CD14-positive monocyte (primary cell): Measurements from ENCODE around the gene FHIT. TPM values are rescaled to one million over a fixed set of nuclear protein-coding genes. Genes with fewer than 3 reads are reported as not detected.

Experiments
- DNase-seq, 3 donors: peaks; one replicate each; pipeline ENCODE4 v3.0.0-alpha.2; 2011 to 2022
- H2AFZ ChIP-seq: 2 replicates; pipeline ENCODE4 v1.6.0; 2012; ENCODE audit warnings: mild to moderate bottlenecking, low read depth, low read length, inconsistent platforms; ENCODE audit not compliant: insufficient read depth, poor library complexity, severe bottlenecking
- H3K27ac ChIP-seq, 2 donors: 1 replicate in 1 of 2; 2 replicates in 1 of 2; pipeline ENCODE4 v1.5.1; 2012 to 2013; ENCODE audit warnings: low read length in 2 of 2, control low read depth in 1 of 2, inconsistent platforms in 1 of 2, low read depth in 1 of 2, mild to moderate bottlenecking in 1 of 2
- H3K27me3 ChIP-seq, 2 donors: one replicate each; pipeline versions ENCODE4 v1.6.0 to v1.6.1; 2011 to 2013; ENCODE audit warnings: low read length in 2 of 2; ENCODE audit not compliant: control insufficient read depth in 2 of 2, insufficient read depth in 2 of 2
- H3K36me3 ChIP-seq, 2 donors: replicated peaks in 1 of 2; 1 replicate in 1 of 2; 2 replicates in 1 of 2; pipeline versions ENCODE4 v1.5.1 to v1.6.1; 2012 to 2013; ENCODE audit warnings: low read length in 2 of 2, control low read depth in 1 of 2, inconsistent platforms in 1 of 2, mild to moderate bottlenecking in 1 of 2; ENCODE audit not compliant: insufficient read depth in 2 of 2, control insufficient read depth in 1 of 2
- H3K4me1 ChIP-seq, 2 donors: 1 replicate in 1 of 2; 2 replicates in 1 of 2; pipeline versions ENCODE4 v1.5.1 to v1.6.1; 2012 to 2013; ENCODE audit warnings: low read length in 2 of 2, control low read depth in 1 of 2, inconsistent platforms in 1 of 2, mild to moderate bottlenecking in 1 of 2, moderate library complexity in 1 of 2; ENCODE audit not compliant: insufficient read depth in 2 of 2, control insufficient read depth in 1 of 2
- H3K4me2 ChIP-seq: replicated peaks from 2 replicates; pipeline ENCODE3; 2012; ENCODE audit warnings: low read length, moderate library complexity, mild to moderate bottlenecking; ENCODE audit not compliant: poor library complexity, severe bottlenecking; ENCODE audit errors: extremely low read depth
- H3K4me3 ChIP-seq, 3 experiments: fragments of 200-600 bp in 1 of 3; sonication (generic) in 1 of 3; replicated peaks in 1 of 3; 1 replicate in 2 of 3; 2 replicates in 1 of 3; pipeline ENCODE4 v1.5.1; 2011 to 2013; ENCODE audit warnings: low read length in 3 of 3, mild to moderate bottlenecking in 3 of 3, control low read depth in 2 of 3, low read depth in 2 of 3, inconsistent platforms in 1 of 3, moderate library complexity in 1 of 3
- H3K79me2 ChIP-seq: 2 replicates; pipeline ENCODE4 v1.6.0; 2012; ENCODE audit warnings: mild to moderate bottlenecking, control low read depth, inconsistent platforms, low read length, moderate library complexity; ENCODE audit not compliant: insufficient read depth
- H3K9ac ChIP-seq: 2 replicates; pipeline ENCODE4 v1.6.0; 2017; ENCODE audit warnings: low read length, mild to moderate bottlenecking; ENCODE audit not compliant: insufficient read depth, poor library complexity, severe bottlenecking
- H3K9me3 ChIP-seq, 2 donors: replicated peaks in 1 of 2; 1 replicate in 1 of 2; 2 replicates in 1 of 2; pipeline versions ENCODE4 v1.5.1 to v1.6.1; 2012 to 2013; ENCODE audit warnings: low read length in 2 of 2, control low read depth in 1 of 2; ENCODE audit not compliant: control insufficient read depth in 1 of 2, insufficient read depth in 1 of 2
- H4K20me1 ChIP-seq: 2 replicates; pipeline ENCODE4 v1.6.0; 2012; ENCODE audit warnings: mild to moderate bottlenecking, low read length, control low read depth, moderate library complexity; ENCODE audit not compliant: insufficient read depth
- H3K27ac Mint-ChIP-seq, 7 donors: one replicate each; pipeline ENCODE4 v1.8.0; 2020; ENCODE audit warnings: mild to moderate bottlenecking in 7 of 7, mixed read lengths in 7 of 7, moderate library complexity in 6 of 7, inconsistent platforms in 2 of 7
- H3K27me3 Mint-ChIP-seq, 3 donors: one replicate each; pipeline ENCODE4 v1.8.0; 2021 to 2022; ENCODE audit warnings: low read depth in 3 of 3, mild to moderate bottlenecking in 3 of 3, mixed read lengths in 3 of 3, moderate library complexity in 3 of 3, inconsistent platforms in 1 of 3
- H3K36me3 Mint-ChIP-seq, 2 donors: one replicate each; pipeline ENCODE4 v1.8.0; 2020; ENCODE audit warnings: mixed read lengths in 2 of 2, inconsistent platforms in 1 of 2, mild to moderate bottlenecking in 1 of 2
- H3K4me1 Mint-ChIP-seq: one replicate; pipeline ENCODE4 v1.8.0; 2020; ENCODE audit warnings: mild to moderate bottlenecking, mixed read lengths
- H3K4me3 Mint-ChIP-seq, 2 donors: one replicate each; pipeline ENCODE4 v1.8.0; 2020; ENCODE audit warnings: mild to moderate bottlenecking in 2 of 2, mixed read lengths in 2 of 2, moderate library complexity in 1 of 2
- H3K9me3 Mint-ChIP-seq, 7 donors: one replicate each; pipeline ENCODE4 v1.8.0; 2020 to 2022; ENCODE audit warnings: mixed read lengths in 7 of 7, mild to moderate bottlenecking in 6 of 7, moderate library complexity in 6 of 7, inconsistent platforms in 2 of 7
- CTCF ChIP-seq: fragments of 200-600 bp; IDR thresholded peaks from one replicate; pipeline ENCODE4 v1.8.0; 2022; ENCODE audit warnings: antibody characterized with exemption, mild to moderate bottlenecking
- WGBS: methylation state at CpG from one replicate; pipeline ENCODE4 v1.1.5; 2013; ENCODE audit warnings: missing lambda C conversion rate; ENCODE audit not compliant: insufficient coverage; 5-methylcytosine and 5-hydroxymethylcytosine counted together
- intact Hi-C, 2 donors: fragments of 100-400 bp; cut with micrococcal nuclease; formaldehyde crosslinking; loops; one replicate each; pipeline versions ENCODE4 v1.15.0 to v1.15.1; 2023
- polyA plus RNA-seq, 3 donors: library from polyadenylated mRNA; depleted of rRNA in 1 of 3; unstranded in 2 of 3; stranded (reverse) in 1 of 3; fragments of 300-500 nt in 2 of 3; fragments of >200 nt in 1 of 3; fragmentation: Illumina TruSeq in 2 of 3; gene quantifications; 1 replicate in 2 of 3; 2 replicates in 1 of 3; pipeline ENCODE4 v1.2.3, GENCODE V29; 2012 to 2021

Gene FHIT
- polyA plus RNA-seq, 3 donors = 1.7 to 3.4 (median 3.2) TPM

DNA sequence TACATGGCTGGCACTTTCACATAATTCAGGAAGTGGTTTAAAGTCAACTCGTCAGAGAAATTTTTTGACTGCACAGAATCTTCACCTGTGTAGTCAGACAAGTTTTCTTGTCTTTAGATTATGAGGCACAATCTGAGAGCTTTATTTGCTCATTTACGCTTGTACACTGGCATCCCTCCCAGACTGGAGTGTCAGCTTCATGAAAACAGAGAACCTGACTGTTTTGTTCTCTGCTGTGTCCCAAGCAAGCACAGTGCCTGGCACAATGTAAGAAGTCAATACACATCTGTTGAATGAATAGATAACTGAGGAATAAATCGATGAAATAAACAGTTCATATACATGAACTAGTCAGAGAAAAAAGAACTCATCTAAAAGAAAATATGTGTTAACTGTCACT is 1355.3 kb downstream of the FHIT start:
- no peaks in the 10 kb centered on the region for H3K9me3 ChIP-seq
- H3K9ac ChIP-seq = no peak overlapping the region
- H3K9me3 Mint-ChIP-seq = peaks cover 0 to 9% (median 6%) of the 10 kb centered on the region in 7 donors
- H3K36me3 Mint-ChIP-seq = no peaks in the 10 kb centered on the region
- no peaks in the 10 kb centered on the region for H3K4me1 Mint-ChIP-seq
- WGBS = 70% methylated on average over 2 of the region's 3 CpGs
- H3K27me3 ChIP-seq = no peaks in the 10 kb centered on the region
- no peak overlapping the region for H3K4me3 Mint-ChIP-seq
- H3K79me2 ChIP-seq = no peaks in the 10 kb centered on the region
- TF ChIP-seq CTCF = no peak
- DNase-seq = no peak
- no peak overlapping the region for H3K27ac ChIP-seq
- no peak overlapping the region for H3K4me2 ChIP-seq
- no peak overlapping the region for H3K4me3 ChIP-seq
- H3K27ac Mint-ChIP-seq = no peak overlapping the region
- no peaks in the 10 kb centered on the region for H3K27me3 Mint-ChIP-seq
- no peaks in the 10 kb centered on the region for H3K36me3 ChIP-seq
- intact Hi-C loops = no loop called here
- no peaks in the 10 kb centered on the region for H3K4me1 ChIP-seq
- H4K20me1 ChIP-seq = no peaks in the 10 kb centered on the region
- H2AFZ ChIP-seq = no peak overlapping the region

DNA sequence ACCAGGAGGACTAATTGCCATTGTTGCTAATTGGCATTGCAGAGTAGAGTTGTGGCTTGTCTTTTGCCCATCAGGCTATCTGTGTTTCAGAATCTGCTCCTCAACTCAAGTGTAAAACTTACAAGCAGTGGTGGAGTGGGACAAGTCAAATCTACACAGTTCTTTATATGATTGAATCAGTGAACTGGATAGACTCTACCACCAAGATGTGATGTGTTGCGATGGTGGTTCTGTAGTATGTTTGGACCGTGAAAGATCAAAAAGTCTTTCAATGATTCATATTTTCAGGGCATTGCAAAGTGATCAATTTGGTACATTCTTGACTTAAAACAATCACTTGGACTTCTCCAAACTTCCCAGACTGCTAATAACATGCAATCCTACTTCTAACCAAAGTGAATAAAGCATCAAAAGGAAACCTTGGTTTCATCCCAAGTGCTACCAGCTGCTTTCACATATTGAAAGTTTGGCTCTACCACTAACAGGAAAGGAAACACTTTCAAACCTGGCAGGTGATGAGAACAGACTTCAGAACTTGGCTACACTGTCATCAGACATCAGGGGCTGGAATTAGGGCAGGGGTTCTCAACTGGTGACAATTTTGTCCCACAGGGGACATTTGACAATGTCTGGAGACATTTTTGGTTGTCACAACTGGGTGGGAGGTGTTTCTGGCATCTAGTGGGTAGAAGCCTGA is 1356.7 kb downstream of the FHIT start:
- Histone ChIP-seq H2AFZ (no peak overlapping the region), H3K4me3 (no peak overlapping the region), H4K20me1 (no peaks in the 10 kb centered on the region), H3K27ac (no peak overlapping the region), H3K27me3 (no peaks in the 10 kb centered on the region), H3K4me1 (no peaks in the 10 kb centered on the region), H3K9ac (no peak overlapping the region), H3K36me3 (no peaks in the 10 kb centered on the region), H3K79me2 (no peaks in the 10 kb centered on the region), H3K9me3 (no peaks in the 10 kb centered on the region), H3K4me2 (no peak overlapping the region)
- no peak overlapping the region for H3K4me3 Mint-ChIP-seq
- 100% methylated on average over 1 of the region's 2 CpGs for WGBS
- H3K27ac Mint-ChIP-seq = no peak overlapping the region
- DNase-seq = no peak
- H3K9me3 Mint-ChIP-seq = peaks cover 0 to 8% (median 2%) of the 10 kb centered on the region in 7 donors
- no peaks in the 10 kb centered on the region for H3K36me3 Mint-ChIP-seq
- TF ChIP-seq CTCF = no peak
- intact Hi-C loops = no loop called here
- H3K27me3 Mint-ChIP-seq = no peaks in the 10 kb centered on the region
- no peaks in the 10 kb centered on the region for H3K4me1 Mint-ChIP-seq
